COLO668 (cell line): ENCODE measurements around the gene STXBP6.

ENCODE experiments used
- DNase-seq: peaks from one replicate; lab custom pipeline; 2025; ENCODE audit not compliant: unreplicated experiment; lab: John Stamatoyannopoulos, UW

The STXBP6 gene

GRCh38 chr14:24891987-24892496, 157.9 kb downstream of the STXBP6 start:
- DNase-seq, result no peak

GRCh38 chr14:24890716-24891115, 159.2 kb downstream of the STXBP6 start:
- DNase-seq, result no peak

DNA sequence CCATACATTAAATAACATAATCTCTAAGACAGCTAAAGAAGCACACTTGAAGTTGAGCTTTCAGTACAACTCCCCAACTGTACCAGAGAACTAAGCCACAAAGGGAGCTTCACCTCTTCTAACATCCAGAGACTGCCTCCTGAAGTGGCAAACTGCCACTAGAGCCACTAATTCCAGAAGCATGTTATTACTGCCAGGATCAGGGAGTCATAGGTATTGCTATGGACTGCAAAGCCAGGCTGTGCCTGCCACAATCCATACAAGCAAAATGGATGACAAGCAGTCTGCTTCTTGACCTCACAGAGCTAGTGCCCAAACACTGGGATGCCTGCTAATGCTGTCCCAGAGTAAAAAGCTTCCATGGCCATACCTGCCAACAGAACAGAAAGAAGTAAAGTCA, 160.1 kb downstream of the STXBP6 start:
- no peak for DNase-seq

DNA sequence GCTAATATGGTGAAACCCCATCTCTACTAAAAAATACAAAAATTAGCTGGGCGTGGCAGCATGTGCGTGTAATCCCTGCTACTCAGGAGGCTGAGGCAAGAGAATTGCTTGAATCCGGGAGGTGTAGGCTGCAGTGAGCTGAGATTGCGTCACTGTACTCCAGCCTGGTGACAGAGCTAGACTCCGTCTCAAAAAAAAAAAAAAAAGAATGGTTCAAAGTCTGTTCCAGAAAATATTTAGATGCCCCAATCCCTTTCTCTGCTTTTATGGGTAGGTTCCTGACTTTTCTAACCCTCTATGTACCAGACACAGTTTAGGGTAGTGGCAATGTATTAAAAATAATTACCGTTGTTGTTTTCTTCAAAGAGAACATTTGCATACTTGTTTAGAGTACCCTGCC, 161.4 kb downstream of the STXBP6 start:
- no peak for DNase-seq

GRCh38 chr14:24887623-24888304, 162.2 kb downstream of the STXBP6 start:
- DNase-seq, result no peak

DNA sequence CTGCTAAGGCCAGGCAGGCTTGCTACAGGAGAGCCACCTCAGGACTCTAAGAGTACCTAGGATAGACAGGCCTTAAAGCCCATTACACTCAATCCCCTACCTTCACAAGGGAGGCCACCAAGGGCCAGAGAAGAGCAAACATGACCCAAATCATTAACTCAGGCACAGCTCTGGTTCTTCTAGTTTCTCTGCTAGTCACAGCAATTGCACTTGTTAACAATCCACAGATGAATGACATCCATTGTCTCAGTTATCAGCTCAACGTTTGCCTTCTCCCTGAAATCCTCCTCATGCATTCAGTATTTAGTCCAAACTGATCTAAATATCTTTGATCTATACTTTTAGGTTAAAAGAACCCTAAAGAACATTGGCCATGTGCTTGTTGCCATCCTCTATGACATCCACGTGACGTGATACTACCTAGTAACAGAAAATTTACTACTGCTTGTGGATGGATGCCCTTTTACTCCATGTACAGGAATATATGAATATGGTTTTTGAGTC, 164.5 kb downstream of the STXBP6 start:
- DNase-seq, result no peak

DNA sequence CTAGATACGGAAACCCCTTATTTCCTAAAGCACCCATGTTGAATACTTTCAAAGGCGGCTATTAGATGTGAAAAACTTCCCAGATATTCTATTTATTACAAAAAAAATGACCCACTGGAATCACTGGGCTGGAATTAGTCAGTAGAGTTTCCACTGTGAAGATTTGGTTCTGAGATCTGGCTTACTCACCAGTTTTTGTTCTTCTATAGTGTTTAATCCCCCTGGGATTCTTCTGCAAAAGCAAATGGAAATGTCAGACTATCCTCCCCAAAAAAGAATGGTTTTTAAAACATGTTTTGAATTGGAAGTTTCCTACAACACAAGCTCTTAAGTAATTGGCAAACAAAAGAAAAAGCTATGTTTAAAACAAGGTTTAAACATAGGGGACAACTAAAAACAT, 166.4 kb downstream of the STXBP6 start:
- no peak for DNase-seq

DNA sequence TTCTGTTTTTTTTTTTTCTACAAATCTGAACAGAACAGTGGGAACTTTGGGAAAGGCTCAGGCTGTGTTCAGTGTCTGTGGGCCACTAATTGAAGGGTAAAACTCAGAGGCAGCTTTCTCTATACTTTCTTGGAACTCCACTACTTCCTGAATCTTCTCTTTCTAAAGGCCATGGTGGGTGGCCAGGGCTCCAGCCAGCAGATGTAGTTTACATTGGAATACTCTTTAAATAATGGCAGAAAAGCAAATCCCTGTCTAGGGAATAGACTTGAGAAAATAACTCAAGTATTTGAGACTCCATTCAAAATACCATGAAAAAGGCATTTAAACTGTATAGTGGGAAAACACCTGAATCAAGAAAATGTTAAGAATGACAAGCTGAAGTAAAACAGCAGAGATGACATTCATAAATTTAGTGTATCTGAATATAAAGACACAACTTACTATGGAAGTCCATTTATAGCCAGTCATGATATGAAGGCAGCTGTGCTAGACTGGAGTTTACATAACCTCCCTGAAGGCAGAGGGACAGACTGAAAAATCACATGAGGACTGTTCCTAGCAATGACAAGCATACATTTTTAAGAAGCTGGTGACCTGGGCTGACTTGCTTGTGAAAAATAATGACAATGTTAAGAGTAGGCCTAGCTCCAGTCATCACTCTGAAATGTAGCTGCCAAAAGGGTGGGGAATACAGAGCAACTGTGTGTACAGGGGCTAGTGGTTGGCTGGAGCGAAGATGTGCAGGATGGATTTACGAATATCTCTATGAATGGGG, 168.6 kb downstream of the STXBP6 start:
- DNase-seq, result no peak

DNA sequence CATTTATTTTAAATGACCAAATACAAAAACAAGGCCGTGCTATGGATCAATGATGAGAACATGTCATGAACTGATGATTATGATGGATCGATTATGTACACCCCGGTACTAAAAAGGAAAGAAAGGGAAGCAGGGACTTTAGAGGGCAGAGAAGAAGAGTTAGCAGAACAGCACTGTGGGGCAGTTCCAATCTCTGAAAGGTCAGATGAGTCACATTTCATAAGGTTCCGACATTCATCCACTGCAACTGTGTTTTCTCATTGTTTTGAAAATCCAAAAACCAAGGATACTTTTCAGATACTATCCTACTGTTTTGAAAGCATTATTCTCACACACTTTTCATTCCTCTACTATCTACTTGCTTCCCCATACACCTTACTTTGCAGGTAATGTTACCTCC, 169.3 kb downstream of the STXBP6 start:
- no peak for DNase-seq

- no peak for DNase-seq
Measured at GRCh38 chr14:24879661-24880386, 170.1 kb downstream of the STXBP6 start.

- DNase-seq, result no peak
Measured at GRCh38 chr14:24876996-24877395, 173.0 kb downstream of the STXBP6 start.

DNA sequence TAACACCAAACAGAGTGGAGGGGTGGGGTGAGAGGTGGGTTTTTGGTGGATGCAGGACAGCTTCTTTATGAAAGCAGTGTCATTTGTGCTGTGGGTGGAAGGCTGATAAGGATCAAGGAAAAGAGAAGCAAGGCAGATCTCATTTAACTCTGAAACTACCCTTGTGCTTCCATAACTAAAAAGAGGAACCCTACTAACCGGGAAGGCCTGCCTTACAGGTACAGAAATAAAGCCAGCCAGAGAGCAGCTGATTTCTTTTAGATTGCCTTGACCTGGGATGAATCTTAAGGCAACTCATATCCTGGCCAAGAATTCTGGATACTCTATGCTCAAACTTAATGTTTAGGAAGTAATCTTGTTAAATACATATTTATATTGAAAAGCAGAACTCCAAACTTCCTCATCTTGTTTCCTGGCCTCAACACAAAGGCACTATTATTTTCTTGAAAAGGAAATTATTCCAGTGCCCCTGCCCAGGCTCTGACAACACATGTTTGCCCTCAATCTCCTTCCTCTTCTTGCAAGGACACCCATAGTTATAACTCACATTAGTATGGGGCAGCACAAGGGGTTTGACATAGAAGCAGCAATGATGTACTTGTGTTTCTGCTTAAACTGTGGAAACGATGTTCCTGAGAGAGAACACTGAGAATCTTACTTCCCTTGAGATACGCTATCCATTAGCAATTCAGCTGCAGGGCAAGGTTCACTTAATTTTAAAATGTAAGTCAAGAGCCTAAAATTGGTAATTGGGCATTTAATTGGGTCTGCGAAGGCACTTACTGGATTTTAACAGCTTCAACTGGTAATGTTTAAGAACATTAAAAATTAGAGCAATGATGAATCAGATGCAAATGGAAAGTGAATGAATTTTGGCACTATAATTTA, 173.7 kb downstream of the STXBP6 start:
- DNase-seq, result no peak

- DNase-seq, result no peak
Measured at GRCh38 chr14:24875203-24875838, 174.6 kb downstream of the STXBP6 start.

GRCh38 chr14:24874514-24875202, 175.3 kb downstream of the STXBP6 start:
- no peak for DNase-seq

GRCh38 chr14:24873551-24873950, 176.4 kb downstream of the STXBP6 start:
- no peak for DNase-seq

GRCh38 chr14:24870949-24871701, 178.8 kb downstream of the STXBP6 start:
- no peak for DNase-seq

- DNase-seq, result no peak
Measured at GRCh38 chr14:24868389-24868788, 181.6 kb downstream of the STXBP6 start.

DNA sequence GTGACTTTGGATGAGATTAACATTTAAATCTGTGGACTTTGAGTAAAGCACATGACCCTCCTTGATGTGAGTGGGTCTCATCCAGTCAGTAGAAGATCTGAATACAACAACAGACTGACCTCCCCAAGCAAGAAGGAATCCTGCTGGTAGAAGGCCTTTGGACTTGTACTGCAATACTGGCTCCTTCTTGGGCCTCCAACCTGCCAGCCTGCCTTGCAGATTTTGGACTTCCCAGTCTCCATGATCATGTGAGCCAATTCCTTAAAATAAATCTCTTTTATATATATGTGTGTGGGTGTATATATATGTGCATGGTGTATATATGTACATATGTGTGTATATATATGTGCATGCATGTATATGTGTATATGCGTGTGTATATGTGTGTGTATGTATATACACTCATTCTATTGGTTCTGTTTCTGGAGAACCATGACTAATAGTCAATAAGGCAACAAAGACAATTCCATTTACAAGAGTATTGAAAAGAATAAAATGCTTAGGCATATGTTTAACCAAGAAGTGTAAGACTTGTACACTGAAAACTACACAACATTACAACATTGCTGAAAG, 183.8 kb downstream of the STXBP6 start:
- DNase-seq, result no peak
